ENCODE data around the gene NDUFB10. TPM values are rescaled to one million over a fixed set of nuclear protein-coding genes. Genes with fewer than 3 reads are reported as not detected.
A peak's percentile ranks its signal among the peaks of the same experiment; 100 is the strongest.

Gene NDUFB10
- total and polyA plus RNA-seq, 10 of the 15 experiments (the other 5 are each of a cell fraction or from before 2014, with no cell fraction given): 52.2 to 319 (median 130) TPM

DNA sequence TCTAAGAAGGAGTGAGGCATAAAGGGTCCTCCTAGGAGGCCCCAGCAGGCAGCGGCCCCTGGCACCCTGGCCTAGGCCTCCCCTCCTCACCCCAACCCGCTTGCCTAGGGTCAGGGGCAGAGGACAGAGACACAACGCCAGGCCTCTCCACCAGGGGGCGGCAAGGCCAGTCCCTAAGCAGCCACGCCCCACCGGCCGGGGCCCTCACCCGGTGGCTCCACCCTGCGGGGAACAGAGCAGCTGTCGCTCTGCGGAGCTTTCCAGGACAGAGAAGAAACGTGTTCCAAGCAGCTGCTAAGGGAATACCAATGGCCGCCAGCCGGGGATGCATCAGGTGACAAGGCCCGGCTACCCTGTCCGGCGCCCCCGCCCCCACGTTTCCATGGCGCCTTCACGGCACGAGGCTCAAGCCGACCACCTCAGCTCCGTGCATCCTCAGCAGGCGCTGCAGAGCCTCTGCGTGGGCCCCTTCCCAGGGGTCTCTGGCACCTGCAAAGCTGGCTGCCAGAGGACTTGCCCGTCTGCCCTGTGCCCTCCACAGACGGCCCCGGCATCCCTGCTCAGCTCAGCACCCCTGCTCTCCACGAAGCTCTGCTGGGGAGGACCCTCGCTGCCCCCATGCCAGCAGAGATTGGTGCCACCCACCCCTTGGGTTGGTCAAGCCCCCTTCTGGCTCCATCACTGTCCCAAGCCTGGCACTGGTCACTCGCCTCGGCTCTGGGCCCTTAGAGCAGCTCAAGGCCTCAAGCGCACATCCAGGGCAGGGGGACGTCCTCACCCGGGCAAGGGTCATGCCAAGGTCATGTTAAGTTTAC, 44.7 kb downstream of the NDUFB10 start (continued):
- no peak for TF ChIP-seq ZNF687 (IDR thresholded peaks at IDR 0.05)
- TF ChIP-seq ELK1 (IDR thresholded peaks at IDR 0.05; ENCODE audit: low read depth, low read length): no peak
- no peak for TF ChIP-seq RELB (IDR thresholded peaks at IDR 0.05; ENCODE audit: low read depth)
- TF ChIP-seq POU2F2 (IDR thresholded peaks at IDR 0.05; ENCODE audit: borderline replicate concordance, low read depth, low read length): 0 out of 3 replicates have a peak, but pooled peaks have one; percentile 32
- TF ChIP-seq NR2C1 (IDR thresholded peaks at IDR 0.05): 0 out of 2 replicates have a peak, but pooled peaks have one; percentile 15
- peak; percentile 46 to 47; a peak in 2 of 4 replicates for TF ChIP-seq BHLHE40 (IDR thresholded peaks at IDR 0.05; ENCODE audit: borderline replicate concordance in 1 of 2, low read depth in 2 of 2, low read length in 1 of 2)
- 0 out of 2 replicates have a peak, but pooled peaks have one; percentile 32 for TF ChIP-seq SIN3A (IDR thresholded peaks at IDR 0.05; ENCODE audit: low read depth, low read length)
- no peak for TF ChIP-seq ZNF384 (IDR thresholded peaks at IDR 0.05; ENCODE audit: borderline replicate concordance, low read depth, low read length)
- TF ChIP-seq SREBF1 (IDR thresholded peaks at IDR 0.05; ENCODE audit: low read length): no peak
- 0 out of 2 replicates have a peak, but pooled peaks have one; percentile 34 for TF ChIP-seq NBN (IDR thresholded peaks at IDR 0.05)
- TF ChIP-seq ETV6 (conservative IDR thresholded peaks at IDR 0.05 in 1 of 2, IDR thresholded peaks at IDR 0.05 in 1 of 2; ENCODE audit: borderline replicate concordance in 1 of 2, low read depth in 1 of 2): no peak
- peak; percentile 66; the same call in 1 of the 2 replicates for TF ChIP-seq NR2F1 (conservative IDR thresholded peaks at IDR 0.05)
- 0 out of 2 replicates have a peak, but pooled peaks have one; percentile 27 for TF ChIP-seq IKZF1 (conservative IDR thresholded peaks at IDR 0.05)
- TF ChIP-seq TCF7 (IDR thresholded peaks at IDR 0.05; ENCODE audit: borderline replicate concordance): no peak
- no peak for TF ChIP-seq NRF1 (conservative IDR thresholded peaks at IDR 0.05; ENCODE audit: low read depth, low read length)
- peak; percentile 65; the same call in 1 of the 2 replicates for TF ChIP-seq TCF12 (IDR thresholded peaks at IDR 0.05; ENCODE audit: low read depth, low read length)
- no peak for TF ChIP-seq CHD4 (IDR thresholded peaks at IDR 0.05)
- TF ChIP-seq SMARCA5 (IDR thresholded peaks at IDR 0.05): peak; percentile 79; the same call in 1 of the 2 replicates
- TF ChIP-seq SP1 (IDR thresholded peaks at IDR 0.05; ENCODE audit: low read depth, low read length): peak; percentile 75
- peak; percentile 16 for TF ChIP-seq POLR2A (IDR thresholded peaks at IDR 0.05; ENCODE audit: low read depth, low read length)
- TF ChIP-seq HDAC2 (IDR thresholded peaks at IDR 0.05): no peak
- TF ChIP-seq CTCF (IDR thresholded peaks at IDR 0.05 in 2 of 3, conservative IDR thresholded peaks at IDR 0.05 in 1 of 3; ENCODE audit: control insufficient read depth in 2 of 3, extremely low read depth in 1 of 3, insufficient read depth in 1 of 3, low read depth in 3 of 3, low read length in 3 of 3): peak; percentile 96 to 99 (median 99); a peak in 5 of 6 replicates

Data from GM12878 (cell line).